GM21423 (cell line): ENCODE measurements around the gene SPTAN1.
A peak's percentile ranks its signal among the peaks of the same experiment; 100 is the strongest.
"Not testable (repeated sequence)": the region's sequence is repeated elsewhere in the genome, so short reads cannot be mapped to it uniquely, and the experiment has no call there.

ENCODE experiments used
- ATAC-seq: cut with Tn5 transposase; IDR thresholded peaks from one replicate; pipeline ENCODE4 v1.9.1; 2021; ENCODE audit warnings: mild to moderate bottlenecking, moderate library complexity; ENCODE audit not compliant: unreplicated experiment

The SPTAN1 gene

DNA sequence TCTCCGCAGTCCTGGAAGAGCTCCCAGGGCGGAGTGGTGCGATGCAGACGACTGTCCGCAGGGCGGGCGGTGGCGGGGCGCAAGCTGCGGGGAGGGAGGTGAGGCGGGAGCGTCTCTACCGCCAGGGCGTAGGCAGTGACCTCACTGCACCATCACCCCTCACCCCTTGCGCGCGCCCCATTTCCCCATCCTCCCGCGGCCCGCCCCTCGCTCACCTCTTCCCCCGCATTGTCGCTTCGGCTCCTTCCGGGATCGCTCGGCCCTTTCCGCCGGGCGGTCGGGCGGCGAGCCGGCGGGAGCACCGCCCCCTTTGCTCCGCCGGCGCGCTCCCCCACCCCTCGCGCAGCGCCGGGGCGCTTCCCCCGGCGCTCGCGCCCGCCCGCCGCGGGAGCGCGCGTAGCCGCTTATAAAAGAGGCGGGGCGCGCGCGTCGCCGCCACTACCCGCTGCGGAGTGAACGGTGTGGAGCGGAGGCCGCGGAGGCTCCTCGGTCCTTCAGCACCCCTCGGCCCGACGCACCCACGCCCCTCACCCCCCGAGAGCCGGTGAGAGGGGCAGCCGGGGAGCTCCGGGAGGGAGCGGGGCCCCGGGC is at the start of gene SPTAN1:
Gene SPTAN1, plus strand, starts transcription at position 435 of the 591 bp plus-strand sequence. CDS start 14,154 bp downstream, outside the sequence.
- peak; percentile 75 for ATAC-seq

DNA sequence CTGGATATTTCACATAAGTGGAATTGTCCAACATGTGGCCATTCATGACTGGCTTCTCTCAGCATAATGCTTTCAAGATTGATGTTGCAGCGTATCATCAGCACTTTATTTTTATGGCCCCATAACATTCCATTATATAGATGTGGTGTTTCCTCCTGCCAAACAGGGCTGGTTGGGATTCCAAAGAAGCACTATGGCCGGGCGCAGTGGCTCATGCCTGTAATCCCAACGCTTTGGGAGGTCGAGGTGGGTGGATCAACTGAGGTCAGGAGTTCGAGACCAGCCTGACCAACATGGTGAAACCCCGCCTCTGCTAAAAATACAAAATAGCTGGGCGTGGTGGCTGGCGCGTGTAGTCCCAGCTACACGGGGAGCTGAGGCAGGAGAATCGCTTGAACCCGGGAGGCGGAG is 49.0 kb upstream of the SPTAN1 start:
- ATAC-seq, result not testable (repeated sequence)

DNA sequence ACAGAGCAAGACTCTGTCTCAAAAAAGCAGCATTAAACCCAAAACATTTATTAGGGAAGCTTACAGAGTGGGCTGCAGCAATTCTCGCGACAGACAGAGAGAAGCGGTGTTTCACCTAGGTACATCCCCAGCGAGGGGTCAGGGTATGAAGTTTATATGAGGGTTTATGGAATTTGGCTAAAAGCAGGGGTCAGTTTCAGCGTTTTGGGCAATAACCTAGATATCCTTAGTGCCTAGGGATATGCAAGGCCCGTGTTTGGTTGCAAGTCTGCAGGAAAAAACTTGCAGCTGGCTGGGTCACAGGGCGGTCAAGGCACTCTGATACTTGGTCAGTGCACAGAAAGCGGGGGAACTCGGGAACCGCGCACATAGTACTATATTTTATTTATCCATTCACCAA is 48.5 kb upstream of the SPTAN1 start:
- ATAC-seq, result no peak

DNA sequence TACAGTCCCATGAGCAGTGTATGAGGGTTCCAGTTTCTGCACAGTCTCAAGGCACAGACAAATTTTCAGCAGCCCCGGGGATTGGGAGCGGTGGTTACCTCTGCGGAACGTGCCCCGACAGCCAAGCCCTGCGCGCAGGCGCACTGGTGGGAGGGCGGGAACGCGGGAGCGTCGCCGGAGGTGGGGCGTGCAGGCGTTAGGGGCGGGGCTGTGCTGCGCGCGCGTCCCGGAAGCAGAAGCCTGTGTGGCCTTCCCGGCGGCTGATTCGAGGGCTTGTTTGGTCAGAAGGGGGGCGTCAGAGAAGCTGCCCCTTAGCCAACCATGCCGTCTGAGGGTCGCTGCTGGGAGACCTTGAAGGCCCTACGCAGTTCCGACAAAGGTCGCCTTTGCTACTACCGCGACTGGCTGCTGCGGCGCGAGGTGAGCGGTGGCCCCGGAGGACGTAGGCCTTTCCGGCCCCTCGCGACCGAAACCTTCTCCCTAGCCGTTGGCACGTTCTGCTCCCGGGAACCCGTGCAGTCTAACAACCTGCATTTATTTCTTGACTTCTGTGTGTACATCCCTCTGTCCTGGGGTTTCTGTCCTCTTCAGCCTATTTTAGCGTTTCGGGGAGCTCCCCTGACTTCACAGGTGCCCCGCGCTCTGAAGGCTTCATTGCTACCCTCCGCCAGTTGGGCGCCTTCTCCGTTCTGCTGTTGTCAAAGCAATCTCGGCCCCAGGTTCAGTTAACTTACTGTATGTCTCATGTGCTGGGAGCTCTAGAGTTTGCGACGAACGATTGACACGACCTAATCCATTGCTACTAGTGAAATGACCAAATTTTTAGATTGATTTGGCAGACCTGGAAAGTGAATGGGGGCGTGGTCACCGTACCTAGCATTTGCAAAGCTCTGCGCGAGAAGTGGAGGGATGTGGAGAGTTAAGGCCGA is 47.6 kb upstream of the SPTAN1 start, which contains the start of gene GLE1:
Gene GLE1, plus strand, starts transcription at position 235 of the 929 bp plus-strand sequence. Its CDS starts 87 bp downstream, at position 322.
- peak; percentile 85 for ATAC-seq

DNA sequence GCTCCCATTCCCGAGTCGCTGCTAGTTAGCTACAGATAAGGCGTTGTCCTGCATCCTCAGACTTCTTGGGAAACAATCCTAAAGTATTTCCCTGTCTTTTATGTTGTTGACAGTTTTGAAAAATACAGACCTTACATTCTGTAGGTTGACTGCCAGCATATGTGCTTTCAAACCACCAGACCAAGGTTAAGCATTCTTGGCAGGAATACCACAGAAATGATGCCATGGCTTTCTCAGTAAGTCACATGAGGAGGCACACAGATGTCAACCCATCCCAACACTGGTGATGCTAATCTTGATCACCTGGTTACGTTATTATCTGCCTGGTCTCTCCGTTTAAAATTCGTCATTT is 47.0 kb upstream of the SPTAN1 start:
- ATAC-seq, result no peak

DNA sequence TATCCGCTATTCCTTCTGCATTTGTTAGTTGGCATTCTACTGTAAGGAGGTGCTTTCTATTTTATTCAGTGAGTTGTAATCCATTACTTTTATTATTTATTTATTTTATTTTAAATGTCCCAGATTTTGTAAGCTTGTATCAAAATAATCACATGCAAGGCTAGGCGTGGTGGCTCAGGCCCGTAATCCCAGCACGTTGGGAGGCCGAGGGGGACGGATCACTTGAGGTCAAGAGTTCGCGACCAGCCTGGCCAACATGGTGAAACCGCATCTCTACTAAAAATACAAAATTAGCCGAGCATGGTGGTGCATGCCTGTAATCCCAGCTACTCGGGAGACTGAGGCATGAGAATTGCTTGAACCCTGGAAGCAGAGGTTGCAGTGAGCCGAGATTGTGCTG is 46.5 kb upstream of the SPTAN1 start:
- ATAC-seq, result not testable (repeated sequence)

DNA sequence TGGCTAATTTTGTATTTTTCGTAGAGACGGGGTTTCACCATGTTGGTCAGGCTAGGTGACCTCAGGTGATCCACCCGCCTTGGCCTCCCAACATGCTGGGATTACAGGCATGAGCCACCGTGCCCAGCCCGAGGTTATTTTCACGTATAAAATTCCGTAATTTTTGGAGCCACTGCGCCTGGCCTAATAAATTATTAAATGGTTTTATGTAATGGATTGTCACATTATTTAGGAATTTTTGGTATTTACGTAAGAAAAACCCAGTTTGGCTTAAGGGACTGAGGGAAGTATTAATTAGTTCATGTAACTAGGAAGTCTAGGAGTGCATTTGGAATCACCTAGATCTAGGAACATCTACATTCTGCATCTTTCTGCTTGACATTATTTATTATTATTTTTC is 39.6 kb upstream of the SPTAN1 start:
- ATAC-seq, result no peak

DNA sequence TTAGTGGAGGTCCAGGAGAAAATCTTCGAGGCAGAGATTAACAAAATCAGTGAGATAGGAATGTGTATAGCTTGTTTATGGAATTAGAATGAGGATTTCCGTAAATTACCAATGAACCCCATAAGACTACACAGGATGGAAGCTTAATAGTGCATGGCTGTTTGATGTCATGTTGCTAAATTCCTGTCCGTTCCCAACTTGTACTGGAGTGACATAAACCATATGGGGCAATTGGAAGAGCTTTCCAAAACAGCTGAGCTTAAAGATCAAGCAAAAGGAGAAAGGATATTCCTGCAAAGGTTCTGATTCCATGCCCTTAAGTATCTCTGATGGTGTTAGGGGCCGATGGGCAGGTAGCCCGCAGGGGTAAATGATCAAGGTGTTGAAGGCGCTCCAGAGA is 30.4 kb upstream of the SPTAN1 start:
- ATAC-seq, result no peak

DNA sequence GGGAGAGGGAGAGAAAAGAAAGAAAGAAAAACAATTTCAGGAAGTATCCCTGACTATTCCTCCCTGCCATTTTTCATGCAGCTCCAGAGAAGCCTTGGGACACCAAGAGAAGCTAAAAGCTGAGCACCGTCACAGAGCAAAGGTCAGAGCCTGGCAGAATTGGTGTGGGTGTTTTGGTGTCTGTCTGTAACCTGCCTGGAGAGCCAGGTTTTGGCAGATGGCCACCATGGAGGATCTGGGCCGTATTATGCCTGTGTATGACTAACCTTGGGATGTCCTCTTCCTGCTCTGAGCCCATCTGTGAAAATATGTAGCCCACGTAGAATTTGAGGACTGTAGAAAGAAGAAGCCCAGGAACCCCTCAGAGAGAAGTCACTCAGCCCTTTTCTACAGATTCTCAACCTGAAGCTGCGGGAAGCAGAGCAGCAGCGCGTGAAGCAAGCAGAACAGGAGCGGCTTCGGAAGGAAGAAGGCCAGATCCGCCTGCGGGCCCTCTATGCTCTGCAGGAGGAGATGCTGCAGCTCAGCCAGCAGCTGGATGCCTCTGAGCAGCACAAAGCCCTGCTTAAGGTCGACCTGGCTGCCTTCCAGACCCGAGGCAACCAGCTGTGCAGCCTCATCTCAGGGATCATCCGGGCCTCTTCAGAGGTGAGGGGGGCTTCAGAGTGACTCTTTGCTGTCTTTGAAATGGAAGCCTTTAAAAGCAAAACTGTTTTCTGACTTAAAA is 29.0 kb upstream of the SPTAN1 start:
- no peak for ATAC-seq

DNA sequence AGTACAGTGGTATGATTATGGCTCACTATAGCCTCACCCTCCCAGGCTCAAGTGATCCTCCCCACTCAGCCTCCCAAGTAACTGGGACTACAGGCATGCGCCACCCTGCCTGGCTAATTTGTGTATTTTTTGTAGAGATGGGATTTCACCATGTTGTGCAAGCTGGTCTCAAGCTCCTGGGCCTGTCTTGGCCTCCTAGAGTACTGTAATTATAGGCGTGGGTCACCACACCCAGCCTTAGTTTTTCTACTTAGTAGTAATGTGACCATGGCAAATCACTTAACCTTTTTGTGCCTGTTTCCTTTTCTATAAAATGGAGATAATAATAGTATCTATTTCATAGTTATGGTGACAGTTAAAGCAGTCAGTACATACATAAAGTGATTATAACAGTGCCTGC is 25.7 kb upstream of the SPTAN1 start:
- no peak for ATAC-seq

DNA sequence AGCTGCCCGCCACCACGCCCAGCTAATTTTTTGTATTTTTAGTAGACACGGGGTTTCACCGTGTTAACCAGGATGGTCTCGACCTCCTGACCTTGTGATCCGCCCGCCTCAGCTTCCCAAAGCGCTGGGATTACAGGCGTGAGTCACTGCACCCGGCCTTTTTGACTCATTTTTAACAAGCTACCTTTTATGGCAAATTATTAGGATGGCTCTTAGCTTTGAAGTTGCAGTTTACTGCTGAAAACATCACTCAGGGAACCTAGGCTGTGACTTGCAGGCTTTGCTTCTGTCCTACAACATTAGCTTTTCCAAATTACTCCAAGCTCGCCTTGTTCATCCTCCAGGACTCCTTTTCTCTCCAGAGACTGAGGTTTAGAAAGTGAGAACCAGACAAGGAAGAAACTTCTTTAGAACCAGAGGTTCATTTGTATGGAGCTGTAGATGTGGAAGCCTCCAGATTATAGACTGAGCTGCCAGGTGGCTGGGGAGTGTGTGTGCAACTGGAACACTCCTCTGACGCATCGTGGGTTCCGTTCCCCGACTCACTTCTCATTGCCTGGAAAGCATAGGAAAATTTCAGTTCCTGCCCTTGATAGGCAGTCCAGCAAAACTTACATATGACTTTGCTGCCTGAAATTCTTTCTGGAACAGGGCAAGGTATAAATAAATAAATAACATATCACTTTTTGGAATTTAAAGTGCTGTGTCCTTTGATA is 23.8 kb upstream of the SPTAN1 start:
- ATAC-seq, result no peak

DNA sequence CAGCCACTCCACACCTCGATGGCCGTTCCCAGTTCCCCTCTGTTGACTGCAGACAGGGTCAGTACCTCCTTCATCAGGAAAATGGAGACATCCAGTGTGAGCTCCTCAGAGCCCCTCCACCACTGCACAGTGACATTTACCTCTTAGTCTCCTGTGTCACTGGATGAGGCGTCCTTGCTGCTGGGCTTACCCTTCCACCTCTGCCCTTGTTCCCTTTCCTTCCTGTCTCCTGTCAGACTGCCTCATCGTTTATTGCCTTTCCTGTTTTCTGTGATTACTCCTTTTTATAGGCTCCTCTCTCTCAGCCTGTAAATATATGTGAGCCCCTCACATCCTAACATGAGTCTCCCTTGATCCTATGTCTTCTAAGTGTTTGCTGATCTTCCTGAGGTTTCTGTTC is 23.2 kb upstream of the SPTAN1 start:
- ATAC-seq, result no peak

DNA sequence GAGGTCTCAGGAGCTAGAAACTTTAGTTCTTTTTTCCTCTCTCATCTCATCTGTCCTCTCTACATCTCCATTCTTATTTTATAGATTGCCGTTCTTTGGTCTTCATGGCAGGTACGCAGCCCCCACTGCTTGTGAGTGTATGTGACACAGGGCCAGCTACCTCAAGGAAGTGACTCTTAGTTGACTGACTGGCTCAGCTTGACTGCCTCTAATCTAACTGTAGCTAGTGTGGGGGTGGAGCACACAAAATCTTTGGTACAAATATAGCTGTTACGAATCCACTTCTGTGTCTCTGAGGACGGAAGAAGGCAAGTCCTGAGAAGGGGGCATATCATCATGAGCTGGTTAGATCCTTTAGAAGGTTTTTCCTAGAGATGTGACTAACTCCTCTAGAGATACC is 19.8 kb upstream of the SPTAN1 start:
- ATAC-seq, result no peak

DNA sequence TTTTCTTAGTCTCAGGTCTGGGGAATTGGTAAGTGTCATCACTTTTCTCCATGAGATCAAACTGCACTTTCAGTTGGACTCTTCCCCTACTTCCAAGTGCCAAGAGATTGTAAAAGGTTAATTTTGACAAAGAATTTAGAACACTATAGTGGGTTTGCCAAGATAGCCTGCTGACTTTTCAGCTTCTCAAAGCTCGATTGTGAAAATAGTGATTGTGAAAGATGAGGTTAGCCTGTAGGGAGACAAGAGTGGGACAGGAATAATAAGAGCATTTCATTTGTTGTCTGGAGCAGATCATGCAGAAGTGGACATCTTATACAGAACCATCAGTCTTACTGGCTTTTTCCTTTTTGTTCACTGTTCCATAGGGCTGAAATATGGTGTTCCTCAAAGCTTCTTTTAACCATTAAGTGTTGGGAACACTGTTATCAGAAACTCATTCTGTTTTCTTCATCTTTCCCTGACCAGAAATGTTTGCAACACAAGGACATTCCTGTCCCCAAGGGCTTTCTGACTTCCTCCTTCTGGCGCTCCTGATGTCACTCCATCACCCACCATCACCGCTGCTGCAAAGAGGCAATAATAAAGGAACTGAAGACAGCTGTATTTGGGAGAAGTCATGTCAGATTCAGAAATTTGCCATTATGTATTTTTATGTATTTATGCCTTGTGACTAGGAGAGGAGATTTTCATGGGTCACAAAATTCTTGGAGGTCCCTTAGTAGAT is 11.6 kb upstream of the SPTAN1 start:
- ATAC-seq, result no peak

DNA sequence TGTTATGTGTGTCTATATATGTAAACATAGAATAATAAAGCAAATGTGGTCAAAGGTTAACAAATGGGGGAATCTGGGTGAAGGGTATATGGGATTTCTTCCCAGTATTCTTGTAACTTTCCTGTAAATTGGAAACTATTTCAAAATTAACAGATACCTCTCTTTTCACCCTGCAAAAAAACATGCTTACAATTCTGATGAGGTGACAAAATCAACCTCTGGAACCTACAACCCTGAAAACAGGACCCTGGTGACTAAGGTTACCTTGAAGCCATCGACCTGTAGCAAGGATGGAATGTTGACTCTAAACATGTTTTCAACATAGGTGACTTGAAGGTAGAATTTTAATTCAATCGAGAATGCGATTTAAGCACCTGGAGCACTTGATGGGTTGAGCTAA is 5.9 kb upstream of the SPTAN1 start:
- ATAC-seq, result no peak

DNA sequence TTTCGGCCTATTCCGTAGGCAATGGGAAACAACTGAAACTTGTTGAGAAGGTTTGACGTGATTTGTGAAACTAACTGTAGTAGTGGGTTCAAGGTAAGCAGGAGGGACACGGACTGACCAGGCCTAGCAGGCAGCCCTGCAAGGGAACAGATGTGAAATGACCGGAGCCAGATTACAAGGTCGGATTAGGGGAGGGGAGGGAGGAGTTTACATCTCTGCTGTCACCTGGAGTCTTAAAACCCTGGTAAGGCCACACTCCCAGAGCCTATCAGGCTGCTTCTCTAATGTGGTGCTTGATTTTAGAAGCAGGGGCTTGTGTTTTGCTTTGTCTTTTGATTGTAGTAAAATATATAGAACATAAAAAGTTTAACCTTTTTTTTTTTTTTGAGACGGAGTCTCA is 3.5 kb upstream of the SPTAN1 start:
- ATAC-seq, result no peak

DNA sequence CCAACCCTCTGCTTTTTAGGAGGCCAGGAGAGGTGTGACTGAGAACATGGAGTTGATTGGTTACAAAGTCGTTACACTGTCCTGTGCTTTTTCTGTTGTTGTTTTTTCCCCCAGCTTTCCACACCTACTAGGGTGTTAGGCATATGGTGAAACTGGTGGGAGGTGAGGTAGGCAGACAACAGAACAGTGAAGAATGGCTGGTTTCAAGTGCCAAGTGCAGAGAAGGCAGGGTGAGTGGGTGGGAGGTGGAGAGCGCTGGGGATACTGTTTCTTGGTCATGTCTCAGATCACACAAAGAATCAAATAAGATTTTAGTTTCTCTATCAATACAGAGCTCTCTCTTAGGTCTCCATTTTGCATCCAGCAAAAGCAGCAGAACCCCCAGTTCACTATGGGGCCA is 2.2 kb upstream of the SPTAN1 start:
- no peak for ATAC-seq

DNA sequence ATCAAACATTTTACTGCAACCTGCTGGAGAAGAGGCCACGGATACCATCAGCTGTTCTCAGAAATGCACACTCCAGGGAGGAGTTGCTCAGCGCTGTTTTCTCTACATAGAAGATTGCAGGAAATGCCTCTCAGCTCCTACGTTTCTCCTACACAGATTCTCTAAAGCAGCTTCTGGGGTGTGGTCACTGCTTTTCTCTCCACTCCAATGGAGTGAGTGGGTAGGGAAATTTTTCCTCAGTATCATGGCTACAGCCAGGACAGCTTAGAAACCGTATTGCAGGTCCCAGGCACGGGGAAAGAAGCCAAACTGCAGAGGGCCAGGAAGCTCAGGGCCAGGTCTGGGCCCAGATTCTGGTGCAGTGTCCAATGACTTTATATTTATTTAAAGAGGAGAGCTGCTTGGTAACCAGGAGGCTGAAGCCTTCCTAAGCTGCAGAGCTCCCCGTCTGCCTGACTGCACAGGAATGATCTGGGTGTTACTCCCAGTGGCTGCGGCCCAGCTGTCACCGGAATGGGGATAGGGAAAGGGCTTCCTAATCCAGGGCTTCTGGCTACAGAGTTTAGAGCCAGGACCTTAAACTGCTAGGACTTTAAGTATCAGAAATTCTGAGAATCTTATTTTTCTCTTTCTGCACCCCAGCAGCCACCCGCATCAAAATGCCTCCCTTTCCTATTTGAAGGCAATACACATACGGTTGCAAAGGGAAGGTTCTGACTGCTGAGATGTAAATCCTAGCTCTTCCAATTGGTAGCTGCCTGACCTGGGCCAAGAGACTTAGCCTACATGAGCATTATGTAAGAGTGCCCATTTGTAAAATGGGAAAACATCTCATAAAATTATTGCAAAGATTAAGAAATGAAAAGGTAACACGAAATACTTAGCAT is 1.4 kb upstream of the SPTAN1 start:
- no peak for ATAC-seq

DNA sequence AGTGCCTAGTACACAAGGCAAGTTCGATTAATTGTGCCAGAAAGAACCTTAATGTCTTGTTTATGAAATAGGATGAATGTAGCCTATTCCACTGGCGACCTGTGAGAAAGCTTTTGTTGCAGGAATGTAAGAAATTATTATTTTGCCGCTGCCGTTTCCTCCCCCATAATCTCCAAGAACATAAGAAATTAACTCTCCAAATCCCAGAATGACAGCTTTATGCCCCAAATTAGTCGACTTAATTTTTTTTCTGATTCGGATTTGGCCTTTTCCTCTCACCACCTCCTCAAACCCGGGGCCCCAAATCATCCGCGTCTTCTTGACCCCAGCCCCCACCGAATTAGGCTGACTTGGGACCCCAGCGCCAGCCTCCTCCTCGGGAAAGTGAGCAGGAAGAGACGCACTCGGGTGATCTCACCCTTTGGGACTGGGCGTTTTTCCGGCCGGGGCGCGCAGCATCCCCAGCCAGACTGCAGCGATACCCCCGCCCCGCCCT is 682 bp upstream of the SPTAN1 start:
- ATAC-seq, result no peak
